GM21786 (cell line): ENCODE data around the gene SLC22A3.

Experiments used
- ATAC-seq: cut with Tn5 transposase; IDR thresholded peaks from one replicate; pipeline ENCODE4 v1.9.1; 2021; ENCODE audit not compliant: unreplicated experiment

Gene SLC22A3

GRCh38 chr6:160489091-160489490 is 140.9 kb downstream of the SLC22A3 start:
- ATAC-seq = no peak

- no peak for ATAC-seq
These were observed 146.4 kb downstream of the SLC22A3 start for GRCh38 chr6:160494576-160494975.

- no peak for ATAC-seq
These were observed 152.5 kb downstream of the SLC22A3 start for GRCh38 chr6:160500639-160501038.
